ENCODE data around the gene PSTPIP2. TPM values are rescaled to one million over a fixed set of nuclear protein-coding genes. Genes with fewer than 3 reads are reported as not detected.

The PSTPIP2 gene
- total RNA-seq, 1 experiment from 2014 or later: 3.3 TPM

GRCh38 chr18:46010676-46011075 is 61.4 kb downstream of the PSTPIP2 start:
- no peak overlapping the region for H3K27ac Mint-ChIP-seq
- no peak overlapping the region for H4K91ac ChIP-seq (ENCODE audit: insufficient read length, low read depth, low read length)
- TF ChIP-seq CTCF (conservative IDR thresholded peaks at IDR 0.05): no peak
- no peak overlapping the region for H4K8ac ChIP-seq (replicated peaks; ENCODE audit: insufficient read length, low read depth, low read length)
- H3K18ac ChIP-seq (ENCODE audit: insufficient read length, low read depth, low read length): no peak overlapping the region
- no peak overlapping the region for H2BK15ac ChIP-seq (ENCODE audit: low read depth, low read length)
- no peaks in the 10 kb centered on the region for H3K27me3 Mint-ChIP-seq (ENCODE audit: low read depth)
- H2BK20ac ChIP-seq (ENCODE audit: low read depth, low read length, poor library complexity, severe bottlenecking): no peak overlapping the region
- H3K4me1 Mint-ChIP-seq: peaks cover 9 to 20% of the 10 kb centered on the region in 2 experiments
- H3K23ac ChIP-seq (ENCODE audit: insufficient read length, low read depth, low read length): no peak overlapping the region
- no peak overlapping the region for H3K9ac ChIP-seq (ENCODE audit: extremely low read depth, insufficient read length, low read length)
- H3K9me3 ChIP-seq (ENCODE audit: control insufficient read depth, low read depth, low read length): no peaks in the 10 kb centered on the region
- no CpG with 5 or more reads among the region's 4 CpGs for WGBS (ENCODE audit: extremely low coverage, insufficient read length, low lambda C conversion rate)
- no peaks in the 10 kb centered on the region for H3K79me2 ChIP-seq (ENCODE audit: insufficient read depth, low read length)
- H3K4me1 ChIP-seq (ENCODE audit: insufficient read depth, low read length): no peaks in the 10 kb centered on the region
- H3K9me3 Mint-ChIP-seq: no peaks in the 10 kb centered on the region
- H4K5ac ChIP-seq (ENCODE audit: insufficient read length, low read depth, low read length): no peak overlapping the region
- H3K4me3 Mint-ChIP-seq: no peak overlapping the region
- H3K27ac ChIP-seq (ENCODE audit: insufficient read length, low read depth, low read length): no peak overlapping the region
- H2BK5ac ChIP-seq (ENCODE audit: insufficient read length, low read length): no peak overlapping the region
- no peaks in the 10 kb centered on the region for H4K20me1 ChIP-seq (ENCODE audit: control insufficient read depth, insufficient read depth, insufficient read length)
- H3K4me2 ChIP-seq (ENCODE audit: insufficient read depth, insufficient read length, low read length): no peak overlapping the region
- H3K4ac ChIP-seq (ENCODE audit: low read depth, low read length): no peak overlapping the region
- H3T11ph ChIP-seq (ENCODE audit: low read length): no peak overlapping the region
- no peaks in the 10 kb centered on the region for H3K36me3 Mint-ChIP-seq (ENCODE audit: insufficient read depth in 1 of 3, low read depth in 3 of 3)
- no peaks in the 10 kb centered on the region for H3K23me2 ChIP-seq (ENCODE audit: insufficient read length, low read depth, low read length, poor library complexity, severe bottlenecking)
- no peak overlapping the region for H3K56ac ChIP-seq (ENCODE audit: insufficient read length, low read depth, low read length)
- no peak overlapping the region for H2AFZ ChIP-seq (ENCODE audit: low read length)
- H2BK120ac ChIP-seq (ENCODE audit: low read depth, low read length, poor library complexity, severe bottlenecking): no peak overlapping the region
- no peak overlapping the region for H2AK5ac ChIP-seq (ENCODE audit: insufficient read length, low read length)
- no peak for DNase-seq
- no peaks in the 10 kb centered on the region for H3K79me1 ChIP-seq (ENCODE audit: insufficient read depth, low read depth, low read length, poor library complexity, severe bottlenecking)
- no peaks in the 10 kb centered on the region for H3K27me3 ChIP-seq (ENCODE audit: insufficient read depth, low read length)
- no peak overlapping the region for H3K14ac ChIP-seq (ENCODE audit: insufficient read depth, low read length)
- no peak overlapping the region for H2BK12ac ChIP-seq (ENCODE audit: insufficient read length, low read depth, low read length)
